ENCODE data around the gene OSBPL2.

The OSBPL2 gene

DNA sequence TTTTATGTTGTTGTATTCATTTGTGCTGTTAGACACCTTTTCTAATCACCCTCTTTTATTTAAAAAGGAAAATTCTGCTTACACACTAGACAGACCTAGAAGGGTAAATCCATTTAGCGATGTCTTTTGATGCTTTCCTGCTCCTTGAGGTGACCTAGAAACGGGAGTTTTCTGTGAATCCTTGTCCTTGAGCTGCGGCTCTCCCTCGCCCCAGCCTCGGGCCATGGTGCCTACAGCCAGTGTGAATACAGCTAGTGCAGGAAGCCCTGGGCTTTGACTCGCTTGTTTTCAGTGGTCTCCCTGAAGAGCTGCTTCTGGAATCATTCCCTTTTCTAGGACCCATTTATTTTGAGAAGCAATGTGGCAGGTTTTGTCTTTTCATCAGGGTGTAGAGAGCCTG lies 46.8 kb downstream of the OSBPL2 start:
- no peak for DNase-seq (ENCODE audit: low spot score)

DNA sequence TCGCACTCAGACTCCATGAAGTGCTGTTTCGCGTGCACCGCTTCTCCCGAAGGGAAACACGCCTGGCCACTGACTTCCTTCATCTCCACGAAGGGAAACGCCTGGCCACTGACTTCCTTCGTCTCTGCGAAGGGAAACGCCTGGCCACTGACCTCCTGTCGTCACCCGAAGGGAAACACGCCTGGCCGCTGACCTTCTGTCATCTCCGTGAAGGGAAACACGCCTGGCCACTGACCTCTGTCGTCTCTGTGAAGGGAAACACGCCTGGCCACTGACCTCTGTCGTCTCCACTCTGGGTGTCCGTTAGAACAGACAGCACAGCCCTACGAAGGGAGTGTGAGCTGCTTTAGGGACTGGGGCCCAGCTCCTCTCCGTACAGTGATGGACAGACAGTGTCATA lies 47.4 kb downstream of the OSBPL2 start:
- no peak for DNase-seq (ENCODE audit: low spot score)

DNA sequence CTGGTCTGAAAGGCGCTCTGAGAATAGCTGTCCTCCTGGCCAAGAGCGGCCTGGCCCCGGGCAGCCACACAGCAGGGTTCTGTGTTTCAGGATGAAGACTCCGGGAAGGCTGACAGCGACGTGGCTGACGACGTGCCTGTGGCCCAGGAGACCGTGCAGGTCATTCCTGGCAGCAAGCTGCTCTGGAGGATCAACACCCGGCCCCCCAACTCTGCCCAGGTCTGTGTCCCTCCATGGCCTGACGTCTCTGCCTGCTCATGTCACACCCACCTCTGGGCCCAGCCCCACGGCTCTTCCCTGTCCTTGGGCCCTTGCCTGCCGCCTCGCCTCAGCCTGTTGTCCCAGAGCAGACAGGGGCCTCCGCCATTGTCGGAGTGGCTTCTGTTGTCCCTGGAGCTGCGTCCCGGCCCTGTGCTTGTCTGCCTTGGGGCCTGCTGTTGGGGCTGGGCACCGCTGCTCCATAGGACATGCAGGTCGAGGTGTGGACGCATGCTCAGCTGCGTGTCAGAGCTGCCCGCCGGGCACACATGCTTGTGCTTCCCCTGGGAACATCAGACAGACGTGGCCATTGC lies 48.3 kb downstream of the OSBPL2 start:
- DNase-seq (ENCODE audit: low spot score), result no peak

DNA sequence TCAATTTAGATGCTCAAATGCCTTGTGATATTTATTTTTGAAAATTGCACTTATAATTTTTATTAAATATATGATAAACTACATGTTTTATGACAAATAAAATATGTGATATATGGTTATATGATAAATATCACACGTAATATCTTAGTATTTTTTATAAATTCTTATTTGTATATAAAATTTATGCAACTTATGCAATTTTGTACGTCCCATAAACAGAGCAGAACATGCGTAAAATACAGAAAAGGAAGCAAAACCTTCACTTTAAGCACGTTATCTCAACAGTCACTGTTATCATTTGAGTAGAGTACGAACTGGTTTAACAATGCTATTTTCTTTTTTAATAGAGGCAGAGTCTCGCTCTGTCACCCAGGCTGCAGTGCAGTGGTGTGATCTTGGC lies 48.8 kb downstream of the OSBPL2 start:
- no peak for DNase-seq (ENCODE audit: low spot score)

DNA sequence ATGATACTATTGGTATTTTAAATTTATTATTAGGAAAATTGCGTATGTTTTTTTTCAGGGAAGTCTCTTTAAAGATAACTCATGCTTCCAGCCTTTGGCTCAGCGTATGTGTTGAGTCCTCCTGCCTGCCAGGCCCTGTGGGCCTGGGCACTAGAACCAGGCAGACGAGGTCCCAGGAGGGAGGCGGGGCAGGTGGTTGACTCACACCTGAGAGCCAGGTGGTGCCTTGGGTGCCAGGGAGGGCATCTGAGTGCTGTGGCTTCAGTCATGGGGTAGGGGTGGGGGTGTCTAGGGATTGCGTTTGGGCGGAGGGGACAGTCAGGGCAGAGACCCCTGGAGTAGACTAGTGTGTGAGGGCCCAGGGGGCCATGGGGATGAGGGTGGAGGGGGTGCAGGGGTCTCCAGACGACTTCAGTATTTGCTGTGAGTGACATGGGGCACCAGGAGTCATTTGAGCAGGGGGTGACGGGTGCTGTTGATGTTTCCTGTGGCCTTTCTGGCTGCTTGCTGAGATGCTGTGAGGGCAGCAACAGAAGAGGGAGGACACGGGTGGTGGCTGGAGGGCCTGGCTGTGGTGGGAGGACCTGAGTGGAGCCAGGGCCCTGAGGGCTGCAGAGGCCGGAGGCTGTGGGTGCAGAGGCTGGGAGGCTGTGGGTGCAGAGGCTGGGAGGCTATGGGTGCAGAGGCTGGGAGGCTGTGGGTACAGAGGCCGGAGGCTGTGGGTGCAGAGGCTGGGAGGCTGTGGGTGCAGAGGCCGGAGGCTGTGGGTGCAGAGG lies 49.6 kb downstream of the OSBPL2 start:
- no peak for DNase-seq (ENCODE audit: low spot score)

DNA sequence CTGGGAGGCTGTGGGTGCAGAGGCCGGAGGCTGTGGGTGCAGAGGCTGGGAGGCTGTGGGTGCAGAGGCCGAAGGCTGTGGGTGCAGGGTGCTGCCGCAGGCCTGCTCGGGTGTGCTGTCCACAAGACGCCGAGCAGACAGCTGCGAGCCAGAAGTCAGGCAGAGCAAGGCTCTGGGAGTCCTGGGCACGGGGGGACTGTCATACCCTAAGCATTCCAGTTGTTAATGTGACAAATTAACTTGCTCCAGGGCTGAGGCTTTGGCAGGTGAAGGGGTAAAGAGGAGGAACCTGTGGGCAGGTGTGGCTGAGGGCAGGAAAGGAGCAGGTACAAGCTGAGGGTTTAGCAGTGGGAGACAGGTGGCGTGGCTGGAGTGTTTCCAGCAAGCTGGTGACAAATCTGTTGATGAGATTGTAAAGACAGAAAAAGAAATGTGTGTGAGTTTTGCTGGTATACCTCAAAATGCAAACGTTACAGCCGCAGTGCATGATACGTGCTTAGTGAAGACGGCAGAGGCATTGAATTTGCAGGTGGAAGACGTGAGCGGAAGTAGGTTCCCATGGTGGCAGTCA lies 50.3 kb downstream of the OSBPL2 start:
- no peak for DNase-seq (ENCODE audit: low spot score)

DNA sequence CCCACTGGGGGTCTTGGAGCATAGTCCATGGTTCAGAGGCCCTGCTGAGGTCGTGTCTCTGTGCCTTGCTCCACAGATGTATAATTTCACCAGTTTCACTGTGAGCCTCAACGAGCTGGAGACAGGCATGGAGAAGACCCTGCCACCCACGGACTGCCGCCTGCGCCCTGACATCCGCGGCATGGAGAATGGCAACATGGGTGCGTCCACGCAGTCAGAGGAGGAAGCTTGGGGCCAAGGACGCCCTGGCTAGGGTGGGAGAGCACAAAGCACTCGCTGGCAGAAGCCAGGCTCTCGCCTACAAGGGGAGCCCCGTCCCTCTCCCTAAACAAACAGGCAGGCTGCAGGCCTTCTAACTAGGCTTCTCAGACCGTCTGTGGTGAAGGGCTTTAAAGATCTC lies 50.8 kb downstream of the OSBPL2 start:
- no peak for DNase-seq (ENCODE audit: low spot score)

DNA sequence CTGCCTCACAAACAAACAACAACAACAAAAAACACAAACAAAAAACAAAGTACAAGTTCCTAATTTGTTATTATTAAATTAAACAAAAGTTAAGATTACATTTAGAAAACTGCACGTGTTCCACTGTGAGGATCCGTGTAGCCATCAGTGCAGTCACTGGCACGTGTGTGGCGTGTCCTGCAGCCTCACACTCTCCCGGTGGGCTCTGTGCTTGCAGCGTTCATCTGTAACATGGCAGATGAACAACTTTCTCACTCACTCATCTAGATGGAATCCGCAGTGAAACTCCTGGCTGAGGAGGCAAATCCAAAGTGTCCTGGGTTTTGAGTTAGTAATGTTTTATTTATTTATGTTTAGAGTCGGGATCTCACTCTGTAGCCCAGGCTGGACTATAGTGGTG lies 51.6 kb downstream of the OSBPL2 start:
- no peak for DNase-seq (ENCODE audit: low spot score)

DNA sequence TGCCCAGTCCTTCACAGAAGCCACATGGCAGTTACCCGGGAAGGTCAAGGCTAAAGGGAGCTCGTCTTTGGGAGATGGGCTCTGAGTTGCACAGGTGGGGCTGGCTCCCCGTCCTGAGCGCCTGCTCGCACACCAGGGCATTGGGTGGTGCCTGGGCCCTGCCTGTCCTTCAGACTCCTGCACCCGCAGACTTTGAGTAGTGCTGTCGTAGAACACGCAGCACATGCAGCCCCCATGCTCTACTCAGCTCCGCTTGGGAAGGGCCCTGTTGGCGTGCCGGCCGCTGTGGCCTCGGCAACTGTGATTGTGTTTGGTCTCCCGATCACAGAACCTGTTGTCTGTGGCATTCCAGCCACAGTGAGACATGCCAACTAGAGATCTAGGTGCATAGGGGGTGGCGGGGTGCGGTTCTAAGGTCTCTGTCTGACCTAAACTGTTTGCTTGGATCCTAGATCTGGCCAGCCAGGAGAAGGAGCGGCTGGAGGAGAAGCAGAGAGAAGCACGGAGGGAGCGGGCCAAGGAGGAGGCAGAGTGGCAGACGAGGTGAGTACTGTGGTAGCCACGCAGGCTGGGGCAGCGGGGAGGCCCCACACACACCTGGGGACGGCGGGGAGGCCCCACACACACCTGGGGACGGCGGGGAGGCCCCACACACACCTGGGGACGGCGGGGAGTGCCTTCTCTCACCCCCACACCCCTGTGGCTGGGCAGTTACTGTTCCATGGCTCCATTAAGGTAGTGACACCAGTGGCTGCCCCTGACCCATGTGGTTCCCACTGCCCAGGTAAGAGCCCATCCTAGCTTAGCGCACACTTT lies 53.1 kb downstream of the OSBPL2 start:
- DNase-seq (ENCODE audit: low spot score), result no peak

DNA sequence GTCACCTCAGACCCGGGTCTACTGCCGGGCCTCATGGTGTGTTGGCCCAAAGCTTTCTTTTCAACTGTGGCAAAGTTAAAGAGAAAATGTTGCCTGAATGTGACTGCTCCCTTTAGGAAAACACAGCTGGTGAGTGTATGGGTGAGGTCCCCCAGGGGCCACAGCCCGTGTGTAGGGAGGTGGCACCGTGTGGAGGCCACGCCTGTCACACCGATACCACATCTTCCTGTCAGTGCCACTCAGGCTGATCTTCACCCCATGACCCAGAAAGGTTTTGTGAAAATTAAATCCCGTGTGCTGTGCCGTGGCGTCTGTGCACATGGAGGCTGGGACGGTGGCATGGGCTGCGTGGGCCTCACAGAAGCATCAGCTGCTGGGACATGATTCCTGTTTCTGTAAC lies 53.8 kb downstream of the OSBPL2 start:
- DNase-seq (ENCODE audit: low spot score), result no peak

DNA sequence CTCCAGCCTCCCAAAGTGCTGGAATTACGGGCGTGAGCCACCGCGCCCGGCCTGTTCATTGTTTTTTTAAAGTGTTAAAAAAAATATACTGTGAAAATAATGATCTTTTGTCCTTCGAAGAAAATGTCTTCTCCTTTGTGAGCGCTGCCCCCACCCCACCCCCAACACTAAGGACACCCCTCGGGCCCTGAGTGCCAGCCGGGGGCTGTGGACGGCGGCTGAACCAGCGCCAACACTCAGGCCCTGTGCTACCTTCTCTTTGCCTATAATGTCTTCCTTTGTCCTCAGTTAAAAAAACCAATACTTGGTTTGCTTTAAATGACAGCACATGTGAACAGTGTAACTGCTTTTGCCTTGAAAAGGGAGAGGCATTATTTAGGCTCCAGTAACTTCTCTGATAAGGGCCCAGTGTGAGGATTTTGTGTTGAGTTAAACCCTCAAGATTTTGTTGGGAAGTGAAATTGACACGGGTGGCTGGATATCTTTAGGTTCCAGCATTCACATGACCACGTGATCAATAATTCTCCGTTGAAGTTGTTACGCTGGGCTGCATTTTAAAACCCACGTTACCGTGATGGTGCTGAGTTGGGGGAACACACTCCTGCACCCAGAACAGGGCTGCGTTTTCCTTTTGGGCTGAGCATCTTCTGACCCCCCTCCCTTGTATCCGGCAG lies 54.9 kb downstream of the OSBPL2 start:
- no peak for DNase-seq (ENCODE audit: low spot score)

DNA sequence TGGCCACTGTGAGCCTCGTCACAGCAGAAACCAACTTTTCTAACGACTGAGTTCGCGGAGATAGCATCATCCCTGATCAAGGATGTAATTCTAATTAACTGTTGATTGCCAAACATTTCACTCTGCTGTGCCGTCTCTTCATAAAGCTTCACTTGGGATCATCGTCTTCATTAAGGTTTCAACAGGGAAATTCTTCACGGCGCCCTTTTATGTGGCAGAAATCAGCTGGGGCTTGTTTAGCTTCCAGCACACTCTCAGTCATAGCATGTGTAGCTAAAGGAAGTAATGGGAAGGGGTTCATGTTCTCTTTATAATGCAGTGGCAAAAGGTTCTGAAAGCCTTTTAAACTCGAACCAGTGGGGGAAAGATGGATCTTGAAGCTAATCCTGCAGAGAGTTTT lies 55.6 kb downstream of the OSBPL2 start:
- DNase-seq (ENCODE audit: low spot score), result no peak

DNA sequence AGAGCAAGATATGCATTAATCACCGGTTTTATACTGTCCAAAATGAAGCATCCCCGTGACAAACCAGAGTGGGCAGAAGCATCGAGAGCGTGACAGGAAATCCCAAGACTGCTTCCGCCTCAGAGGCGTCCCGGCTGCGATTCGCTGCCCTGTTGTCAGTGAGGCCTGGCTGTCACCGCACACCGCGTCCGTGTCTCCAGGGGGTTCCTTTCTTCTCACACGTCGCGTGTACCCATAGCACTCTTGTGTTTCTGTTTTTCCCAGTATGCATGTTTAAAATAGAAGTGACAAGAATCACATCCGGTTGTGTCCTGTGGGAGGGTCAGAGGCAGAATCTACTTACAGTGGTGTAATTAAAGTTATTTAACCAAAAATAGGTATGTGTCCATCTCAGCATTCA lies 56.2 kb downstream of the OSBPL2 start:
- DNase-seq (ENCODE audit: low spot score), result no peak

DNA sequence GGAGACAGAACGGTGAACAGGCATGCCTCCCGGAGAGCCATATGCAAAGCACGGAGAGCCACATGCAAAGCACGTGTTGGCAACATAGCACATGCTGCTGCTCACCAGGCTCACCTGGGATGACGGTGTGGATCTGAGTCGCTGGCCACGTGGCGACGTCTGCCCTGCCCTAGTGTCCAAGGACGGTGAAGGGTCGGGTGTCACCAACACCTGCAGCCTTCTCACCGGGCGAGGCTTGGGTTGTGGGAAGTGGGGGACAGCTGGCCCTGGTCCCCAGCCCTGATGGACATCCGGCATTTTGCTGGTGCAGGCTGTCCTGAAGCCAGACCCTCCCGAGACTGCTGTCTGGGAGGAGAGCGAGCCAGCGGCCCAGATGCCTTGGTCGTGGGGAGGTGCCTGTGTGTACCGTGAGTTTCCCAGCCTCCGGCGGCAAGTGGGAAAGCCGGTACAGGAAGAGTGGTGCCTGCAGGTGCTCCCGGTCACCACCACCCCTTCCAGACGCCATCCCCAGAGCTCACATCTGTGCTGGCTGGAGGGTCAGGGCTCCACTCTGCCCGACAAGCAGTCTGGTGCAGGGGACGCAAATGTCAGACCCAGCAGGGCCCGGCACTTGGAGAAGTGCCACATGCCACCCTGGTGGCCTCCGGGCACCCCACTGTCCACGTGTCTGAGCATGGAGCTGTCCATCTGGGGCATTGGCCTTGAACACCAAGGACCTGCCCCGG lies 58.6 kb downstream of the OSBPL2 start:
- no peak for DNase-seq (ENCODE audit: low spot score)

DNA sequence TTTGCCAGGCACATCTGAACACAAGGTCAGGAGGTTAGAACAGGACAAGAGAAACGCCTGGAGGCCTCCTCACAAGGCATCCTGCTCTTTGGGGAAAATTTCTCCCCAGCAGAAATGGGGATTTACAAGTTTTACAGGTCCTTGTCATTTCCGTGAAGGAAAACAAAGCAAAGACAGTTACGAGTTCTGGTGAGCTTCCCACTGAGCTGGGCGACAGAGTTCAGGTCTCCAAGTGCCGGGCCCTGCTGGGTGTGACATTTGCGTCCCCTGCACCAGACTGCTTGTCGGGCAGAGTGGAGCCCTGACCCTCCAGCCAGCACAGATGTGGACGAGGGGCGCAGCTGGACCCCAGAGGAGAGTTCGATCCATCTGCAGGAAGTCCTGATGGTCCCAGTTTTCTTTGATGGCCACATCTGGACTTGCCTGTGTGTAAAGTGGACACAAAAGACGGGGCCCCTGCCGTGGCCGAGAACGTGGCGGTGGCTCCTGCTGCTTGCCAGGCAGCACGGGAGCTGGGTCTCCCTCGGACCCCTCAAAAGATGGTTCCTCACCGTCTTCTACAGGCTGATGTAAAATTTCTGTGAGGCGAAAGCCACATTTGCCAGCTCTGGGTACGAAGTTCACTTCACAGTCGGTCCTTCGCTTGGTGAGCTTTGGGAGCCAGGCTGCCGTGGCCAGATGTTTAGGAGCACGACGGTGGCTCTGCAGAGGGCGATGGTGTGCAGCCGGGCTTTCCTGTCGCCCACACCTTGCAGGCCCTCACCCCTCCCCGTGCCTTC lies 59.3 kb downstream of the OSBPL2 start:
- no peak for DNase-seq (ENCODE audit: low spot score)

DNA sequence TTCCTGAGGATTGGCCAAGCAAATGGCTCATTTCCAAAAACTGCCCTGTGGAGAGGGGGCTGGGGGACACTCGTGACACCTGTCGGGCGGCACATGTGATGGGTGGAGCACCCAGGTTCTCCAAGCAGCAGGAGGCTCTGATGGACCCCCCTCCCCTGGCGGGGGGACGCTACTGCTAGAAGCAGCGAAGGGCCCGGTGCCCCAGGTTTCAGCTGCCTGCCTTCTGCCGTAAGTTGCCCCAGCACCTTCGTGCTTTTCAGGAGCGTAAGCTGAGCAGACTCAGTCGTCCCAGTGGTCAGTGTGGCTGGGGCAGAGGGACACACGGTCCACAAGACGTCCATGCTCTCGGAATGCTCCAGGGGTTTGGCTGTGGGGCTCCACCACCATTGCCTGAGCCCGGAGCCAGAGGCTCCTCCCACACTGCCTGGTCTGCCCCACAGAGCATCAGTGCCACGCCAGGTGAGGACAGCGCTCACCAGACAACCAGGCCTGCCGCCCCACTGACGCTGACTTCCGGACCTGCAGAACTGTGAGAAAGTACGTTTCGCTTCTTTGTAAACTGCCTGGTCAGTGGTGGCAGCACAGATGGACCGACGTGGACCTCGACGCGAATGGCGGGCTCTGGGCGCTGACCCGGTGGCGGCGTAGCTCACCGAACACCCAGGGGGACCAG lies 60.4 kb downstream of the OSBPL2 start:
- DNase-seq (ENCODE audit: low spot score), result no peak

DNA sequence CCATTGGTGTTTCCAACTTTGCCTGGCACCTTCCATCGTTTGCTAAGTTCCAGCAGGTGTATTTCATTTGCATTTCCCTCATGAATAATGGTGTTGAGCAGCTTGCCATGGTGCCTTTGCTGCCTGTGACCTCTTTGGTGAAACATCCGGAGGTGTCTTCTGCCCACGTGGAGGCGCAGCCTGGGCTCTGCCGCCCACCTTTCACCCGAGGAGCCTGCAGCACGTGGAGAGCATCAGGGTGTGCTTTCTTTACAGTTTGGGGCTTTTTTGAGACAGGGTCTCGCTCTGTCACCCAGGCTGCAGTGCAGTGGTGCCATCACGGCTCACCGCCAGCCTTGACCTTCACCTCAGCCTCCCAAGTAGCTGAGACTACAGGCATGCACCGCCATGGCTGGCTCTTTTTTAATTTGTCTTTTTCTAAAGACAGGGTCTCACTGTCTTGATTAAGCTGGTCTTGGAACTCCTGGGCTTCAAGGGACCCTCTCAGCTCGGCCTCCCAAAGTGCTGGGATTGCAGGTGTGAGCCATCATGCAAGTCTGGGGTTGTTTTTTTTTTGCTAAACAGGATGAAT lies 61.4 kb downstream of the OSBPL2 start:
- DNase-seq (ENCODE audit: low spot score), result no peak

DNA sequence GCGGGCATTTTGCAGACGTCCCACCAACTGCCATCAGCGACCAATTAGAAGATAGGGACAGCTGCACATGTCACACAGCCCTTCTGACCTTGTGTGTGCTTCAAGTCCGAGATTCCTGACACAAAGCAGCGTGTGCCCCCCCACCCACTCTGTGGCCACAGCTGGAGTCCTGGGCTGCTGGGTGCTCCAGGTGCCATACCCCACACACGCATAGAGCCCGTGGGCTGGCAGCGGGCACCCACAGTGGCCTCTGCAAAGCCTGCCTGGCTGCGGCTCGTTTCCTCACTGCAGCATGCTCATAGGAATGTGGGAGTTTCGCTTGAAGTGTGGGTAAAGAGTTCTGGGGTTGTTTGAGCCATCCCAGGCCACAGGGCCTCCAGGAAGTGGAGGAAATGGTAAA lies 62.0 kb downstream of the OSBPL2 start:
- DNase-seq (ENCODE audit: low spot score), result no peak

DNA sequence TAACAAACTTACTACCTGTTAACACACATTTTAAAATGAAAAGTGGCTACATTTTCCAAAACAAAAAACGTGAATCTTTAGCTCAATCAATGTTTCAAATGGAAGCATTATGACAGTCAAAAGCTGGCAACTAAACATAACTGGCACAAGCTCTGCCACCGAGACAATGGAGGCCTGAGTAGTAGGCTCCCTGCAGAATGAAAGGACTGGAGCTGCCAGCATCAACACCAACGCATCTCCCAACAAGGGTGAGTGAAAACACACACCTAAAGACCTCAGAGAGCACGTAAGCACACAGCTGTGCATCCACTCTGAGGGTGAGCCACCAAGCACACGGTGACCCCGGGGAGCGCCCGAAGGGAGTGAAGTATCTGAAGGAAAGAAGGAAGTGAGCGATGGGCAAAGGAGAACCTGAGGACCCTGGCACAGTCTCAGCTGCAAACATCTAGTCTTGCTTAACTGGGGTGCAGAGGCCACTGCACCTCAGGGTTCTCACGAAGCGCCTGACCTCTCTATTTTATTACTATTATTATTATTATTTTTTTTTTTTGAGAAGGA lies 62.9 kb downstream of the OSBPL2 start:
- no peak for DNase-seq (ENCODE audit: low spot score)

Measured in left forelimb (tissue), 1 donor.